GM12878 (cell line): ENCODE results near the gene CACTIN.

Experiments used
- CEBPB ChIP-seq, 2 experiments: fragments of 150-350 bp in 1 of 2; IDR thresholded peaks; 2 replicates each; pipeline ENCODE4 v1.6.1; 2012 to 2014; ENCODE audit warnings: low read depth in 2 of 2, low read length in 2 of 2, borderline replicate concordance in 1 of 2, inconsistent platforms in 1 of 2
- CTCF ChIP-seq, 3 experiments: IDR thresholded peaks in 2 of 3; conservative IDR thresholded peaks in 1 of 3; 2 replicates each; pipeline ENCODE4 v1.5.1; 2011; ENCODE audit warnings: low read depth in 3 of 3, low read length in 3 of 3, mild to moderate bottlenecking in 3 of 3, control low read depth in 2 of 3, moderate library complexity in 2 of 3, inconsistent platforms in 1 of 3, mixed read lengths in 1 of 3; ENCODE audit not compliant: control insufficient read depth in 2 of 3, insufficient read depth in 1 of 3; ENCODE audit errors: extremely low read depth in 1 of 3
- EP300 ChIP-seq, 2 experiments: fragments of 150-350 bp in 1 of 2; IDR thresholded peaks; 2 replicates each; pipeline ENCODE4 v1.6.1; 2011 to 2012; ENCODE audit warnings: low read depth in 2 of 2, low read length in 2 of 2, borderline replicate concordance in 1 of 2, improper control_type of control experiment in 1 of 2, inconsistent platforms in 1 of 2; ENCODE audit not compliant: control insufficient read depth in 1 of 2
- POU2F2 ChIP-seq: IDR thresholded peaks from 3 replicates; pipeline ENCODE4 v1.6.1; 2011; ENCODE audit warnings: low read depth, mild to moderate bottlenecking, low read length, borderline replicate concordance
- RAD21 ChIP-seq: IDR thresholded peaks from 2 replicates; pipeline ENCODE4 v1.6.1; 2011; ENCODE audit warnings: mild to moderate bottlenecking, low read depth, low read length, moderate library complexity; ENCODE audit not compliant: insufficient read depth
- YY1 ChIP-seq: IDR thresholded peaks from 2 replicates; pipeline ENCODE4 v1.6.1; 2011; ENCODE audit warnings: low read depth, mild to moderate bottlenecking, low read length

GRCh38 chr19:3674784-3675543 is 48.4 kb upstream of the CACTIN start:
- TF ChIP-seq POU2F2: no peak
- TF ChIP-seq CTCF (IDR thresholded peaks at IDR 0.05 in 2 of 3, conservative IDR thresholded peaks at IDR 0.05 in 1 of 3; ENCODE audit: control insufficient read depth in 2 of 3, extremely low read depth in 1 of 3, insufficient read depth in 1 of 3, low read depth in 3 of 3, low read length in 3 of 3): no peak
- TF ChIP-seq RAD21: no peak
- TF ChIP-seq EP300 (IDR thresholded peaks at IDR 0.05; ENCODE audit: borderline replicate concordance in 1 of 2, control insufficient read depth in 1 of 2, low read depth in 2 of 2, low read length in 2 of 2): no peak
- TF ChIP-seq CEBPB (IDR thresholded peaks at IDR 0.05; ENCODE audit: borderline replicate concordance in 1 of 2, low read depth in 2 of 2, low read length in 2 of 2): no peak
- TF ChIP-seq YY1: no peak
